ENCODE data around the gene CHD8.
A peak's percentile ranks its signal among the peaks of the same experiment; 100 is the strongest.
"Not testable (repeated sequence)": the region's sequence is repeated elsewhere in the genome, so short reads cannot be mapped to it uniquely, and the experiment has no call there.

Gene CHD8

DNA sequence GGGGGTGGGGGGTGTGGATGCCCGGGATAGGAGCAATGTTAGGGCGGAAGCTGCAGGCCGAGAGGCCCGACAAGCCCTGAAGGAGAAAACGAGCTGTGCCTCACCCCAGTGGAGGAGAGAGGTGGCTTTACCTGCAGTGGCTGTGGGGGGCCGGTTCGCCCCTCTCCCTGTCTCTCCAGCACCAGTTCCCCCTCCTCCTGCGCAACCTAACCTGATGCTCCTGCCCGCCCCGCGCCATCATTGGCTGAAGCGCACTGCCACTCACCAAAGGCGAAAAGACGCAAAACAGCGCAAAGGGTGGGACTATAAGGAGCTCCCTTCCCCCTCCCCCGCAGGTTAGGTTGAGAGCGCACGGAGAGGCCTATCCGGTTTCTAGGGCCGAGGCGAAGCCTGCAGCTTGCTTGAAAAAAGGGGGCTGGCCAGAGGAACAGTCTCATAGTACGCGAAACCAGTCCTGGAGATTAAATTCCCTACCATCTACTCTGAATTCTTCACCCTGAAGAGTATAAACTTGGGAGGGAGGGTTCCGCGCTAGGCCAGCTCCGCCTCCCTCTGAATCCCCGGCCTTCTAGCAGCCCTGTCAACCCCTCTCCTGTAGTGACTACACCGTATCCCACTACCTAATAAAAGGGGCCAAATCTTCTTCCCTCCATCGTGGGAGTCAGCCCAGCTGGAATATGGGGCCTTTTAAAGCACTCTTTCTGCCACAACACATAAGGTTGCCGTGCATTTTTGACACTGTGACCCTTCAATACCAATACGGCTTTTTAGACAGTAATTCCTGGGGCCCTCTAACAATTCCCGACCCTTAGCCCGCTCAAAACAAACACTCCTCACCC lies 18.6 kb downstream of the CHD8 start:
- peak; percentile 100 for DNase-seq

DNA sequence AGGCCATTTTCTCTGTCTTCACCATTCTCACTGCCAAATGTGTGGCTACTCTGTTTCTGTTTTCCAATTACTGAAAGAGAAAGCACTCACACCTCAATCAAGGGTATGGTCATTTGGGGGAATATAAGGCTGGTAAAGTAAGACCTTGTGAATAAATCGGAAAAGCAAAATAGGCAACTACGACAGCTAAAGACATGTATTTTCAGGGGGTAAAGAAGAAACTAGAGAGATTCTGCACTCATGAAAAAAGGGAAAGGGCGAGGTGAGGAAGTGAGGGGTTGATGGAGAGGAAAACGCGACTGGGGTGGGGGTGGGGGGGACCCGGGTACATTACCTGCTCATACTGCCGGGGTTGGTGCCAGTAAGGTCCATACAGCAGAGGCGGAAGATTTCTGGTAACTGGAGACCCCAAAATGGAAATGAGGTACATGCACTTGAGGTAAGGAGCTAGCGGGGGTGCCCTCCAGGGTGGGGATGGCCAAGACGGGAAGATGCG lies 19.3 kb downstream of the CHD8 start:
- peak in 1 of 2 experiments; percentile 11 for DNase-seq

DNA sequence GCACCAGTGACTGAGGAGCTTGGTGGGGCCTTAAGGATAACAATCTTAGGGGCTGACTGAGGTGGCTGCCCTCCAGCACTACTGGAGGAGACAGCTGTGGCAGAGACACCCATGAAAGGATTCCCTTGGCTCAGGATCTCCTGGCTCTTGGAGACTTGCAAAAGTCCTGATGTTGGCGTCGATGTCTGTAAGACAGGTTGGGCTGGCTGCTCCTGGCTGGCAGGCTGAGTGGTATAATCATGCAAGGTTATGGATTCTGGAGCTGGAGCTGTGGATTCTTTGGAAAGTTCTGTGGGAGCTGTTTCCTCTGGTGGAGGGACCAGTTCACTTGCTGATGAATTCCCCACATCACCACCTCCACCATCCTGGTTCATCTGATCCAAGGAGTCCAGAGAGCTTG lies 24.8 kb downstream of the CHD8 start:
- no peak for DNase-seq

DNA sequence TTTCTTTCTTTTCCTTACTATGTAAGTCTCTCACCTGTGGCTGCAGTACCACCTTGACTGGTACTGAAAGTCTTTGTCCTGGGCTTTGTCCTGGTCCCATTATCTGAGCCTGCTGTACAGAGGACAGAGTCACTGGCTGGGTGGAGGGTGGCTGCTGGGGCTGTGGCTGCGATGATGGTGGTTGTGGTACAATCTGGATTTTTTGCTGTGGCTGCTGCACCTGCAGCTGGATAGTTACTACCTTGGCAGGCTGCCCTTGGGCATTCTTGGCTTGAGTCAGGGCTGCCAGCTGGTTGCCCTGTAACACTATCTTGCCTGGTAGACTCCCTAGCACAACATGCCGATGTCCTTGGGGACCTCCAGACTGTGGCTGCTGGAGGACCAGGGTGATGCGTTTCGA lies 27.0 kb downstream of the CHD8 start:
- DNase-seq: peak in 1 of 2 experiments; percentile 39

DNA sequence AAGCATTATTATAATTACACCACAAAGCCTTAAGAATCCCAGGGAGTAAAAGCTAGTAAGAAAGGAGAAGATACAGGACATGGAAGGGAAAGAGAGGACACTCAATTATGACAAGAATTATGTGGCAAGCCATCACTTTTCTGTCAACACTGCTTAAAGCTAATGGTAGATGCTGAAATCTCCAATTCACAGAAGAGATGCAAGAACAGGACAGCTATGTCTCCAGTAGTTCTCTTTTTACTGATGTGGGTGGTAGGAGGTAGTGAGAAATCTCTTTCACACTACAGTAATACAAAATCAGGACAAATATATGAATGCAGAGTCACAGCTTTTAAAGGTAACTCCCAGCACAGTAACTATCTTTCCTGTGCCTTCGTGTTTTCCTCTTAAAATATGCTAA lies 29.2 kb downstream of the CHD8 start:
- DNase-seq: no peak

DNA sequence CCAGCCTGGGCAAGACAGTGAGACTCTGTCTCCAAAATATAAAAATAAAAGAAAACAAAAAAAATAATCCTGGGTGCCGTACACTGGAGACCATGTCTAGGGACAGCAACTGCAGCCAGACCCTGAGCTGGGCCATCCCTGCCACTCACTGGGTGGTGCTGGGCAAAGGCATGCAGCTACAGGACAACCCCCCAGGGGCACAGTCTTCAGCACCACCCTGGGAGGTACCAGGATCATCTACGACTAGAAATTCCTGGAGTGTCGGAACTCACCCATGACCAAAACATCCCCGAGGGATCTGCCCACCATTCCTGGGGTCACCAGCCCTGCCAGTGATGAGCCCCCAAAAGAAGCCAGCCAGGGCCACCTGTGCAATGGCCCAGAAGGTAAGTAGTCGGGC lies 36.4 kb downstream of the CHD8 start:
- DNase-seq: no peak

DNA sequence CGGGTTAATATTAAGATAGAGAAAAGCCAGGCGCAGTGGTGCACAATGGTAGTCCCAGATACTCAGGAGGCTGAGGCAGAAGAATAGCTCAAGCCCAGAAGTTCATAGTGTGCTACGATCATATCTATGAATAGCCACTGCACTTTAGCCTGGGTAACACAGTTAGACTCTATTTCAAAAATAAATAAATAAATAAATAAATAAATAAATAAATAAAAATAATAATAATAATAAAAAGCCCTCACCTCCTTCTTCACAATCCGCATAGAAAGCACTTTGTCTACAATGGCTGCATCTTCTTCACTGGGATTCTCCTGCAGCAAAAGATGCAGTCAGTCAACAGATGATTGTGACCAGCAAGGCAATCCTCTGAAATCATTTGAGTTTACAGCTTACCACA lies 40.6 kb downstream of the CHD8 start:
- DNase-seq: no peak

DNA sequence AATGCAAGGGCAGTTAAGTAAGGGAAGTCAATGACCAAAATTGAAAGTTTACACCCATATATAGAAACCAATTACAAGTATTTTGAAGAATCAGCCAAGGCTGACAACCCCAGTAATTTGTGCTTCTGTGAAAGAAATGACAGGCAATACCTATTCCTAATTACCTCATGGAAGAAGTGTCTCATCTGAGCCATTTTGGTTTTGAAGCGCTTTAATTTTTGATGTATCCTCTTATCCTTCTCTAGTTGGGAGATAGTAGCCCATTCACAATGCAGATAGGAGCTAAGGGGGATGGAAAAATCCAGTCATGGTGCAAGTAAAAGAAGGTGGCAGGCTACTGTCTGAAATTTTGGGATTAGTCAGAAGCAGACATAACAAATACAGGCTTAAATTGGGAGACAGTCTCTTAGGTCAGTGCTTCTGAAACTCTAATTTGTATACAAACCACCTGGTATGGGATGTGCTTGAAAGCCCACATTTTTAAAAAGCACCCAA lies 41.7 kb downstream of the CHD8 start:
- DNase-seq: no peak

DNA sequence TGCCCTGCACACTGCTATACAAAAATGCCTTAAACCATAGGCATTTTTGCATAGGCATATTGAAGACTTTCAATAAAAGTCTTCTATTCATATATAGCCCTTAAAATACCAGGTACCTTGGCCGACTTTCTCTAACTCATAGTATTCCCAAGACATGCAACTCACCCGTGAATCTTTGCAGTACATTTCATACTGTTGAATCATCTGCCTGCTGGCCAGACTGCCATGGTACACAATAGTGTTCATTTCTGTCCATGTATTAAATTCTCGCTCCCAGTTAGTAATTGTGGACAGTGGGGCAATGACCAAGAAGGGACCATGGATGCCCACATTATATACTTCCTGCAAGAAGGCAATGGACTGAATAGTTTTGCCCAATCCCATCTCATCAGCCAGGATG lies 47.8 kb downstream of the CHD8 start:
- no peak for DNase-seq

DNA sequence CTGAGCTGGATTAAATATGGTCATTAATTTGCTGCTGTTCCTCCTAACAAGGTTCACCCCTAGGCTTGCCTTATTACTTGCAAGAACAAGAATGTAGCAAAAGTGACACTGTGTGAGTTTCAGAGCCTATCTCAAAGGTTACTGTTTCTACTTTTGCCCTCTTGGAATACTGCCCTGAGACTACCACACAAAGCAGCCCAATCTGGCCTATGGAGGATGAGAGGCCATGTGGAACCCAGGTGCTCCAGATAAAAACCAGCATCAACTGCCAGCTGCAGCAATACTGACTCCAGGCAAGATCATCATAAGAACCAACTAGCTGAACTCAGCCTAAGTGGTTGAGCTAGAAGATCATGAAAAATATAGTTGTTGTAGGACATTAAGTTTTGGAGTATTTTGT lies 49.7 kb downstream of the CHD8 start:
- DNase-seq: no peak

DNA sequence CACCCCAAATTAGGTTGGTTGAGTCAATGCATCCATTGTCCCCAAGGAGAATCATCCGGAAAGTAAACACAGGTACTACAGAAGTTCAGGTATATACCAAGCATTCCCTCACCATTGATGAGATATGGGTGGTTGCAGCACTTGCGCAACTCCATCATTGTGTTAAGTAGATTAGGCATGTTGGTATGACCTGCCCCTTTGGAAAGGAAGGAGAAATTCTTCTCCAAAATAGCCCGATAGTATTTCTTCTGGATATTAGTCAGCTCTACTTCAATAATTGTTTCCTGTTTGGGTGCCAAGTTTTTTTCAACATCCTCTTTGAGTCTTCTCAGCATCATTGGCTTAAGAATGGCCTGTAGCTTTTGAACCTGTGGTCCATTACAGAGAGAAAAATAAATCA lies 50.8 kb downstream of the CHD8 start:
- DNase-seq: no peak

DNA sequence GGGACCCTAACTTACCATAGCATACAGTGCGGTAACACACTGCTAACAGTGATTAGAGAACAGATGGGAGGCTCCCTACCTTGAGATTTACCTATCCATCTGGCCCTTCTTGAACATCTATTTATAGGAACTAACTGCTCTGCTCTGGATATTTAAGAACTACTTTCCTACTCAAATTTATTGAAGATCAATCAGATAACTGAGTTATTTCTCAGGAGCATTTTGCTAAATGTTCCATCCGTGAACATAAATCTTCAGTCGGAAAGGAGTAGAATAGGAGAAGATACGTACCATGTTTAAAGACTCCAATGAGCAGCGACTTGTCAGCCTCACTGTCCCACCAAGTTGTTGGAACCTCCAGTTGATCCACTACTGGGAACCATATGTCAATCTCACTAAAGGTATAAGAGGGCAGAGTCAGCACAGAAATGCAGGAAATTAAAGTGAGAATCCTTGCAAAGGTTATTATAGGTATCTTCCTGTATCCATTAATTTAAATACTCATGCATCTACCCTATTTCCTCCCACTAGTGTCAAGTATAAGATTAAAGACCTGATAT lies 56.5 kb downstream of the CHD8 start:
- peak in 1 of 2 experiments; percentile 33 for DNase-seq

DNA sequence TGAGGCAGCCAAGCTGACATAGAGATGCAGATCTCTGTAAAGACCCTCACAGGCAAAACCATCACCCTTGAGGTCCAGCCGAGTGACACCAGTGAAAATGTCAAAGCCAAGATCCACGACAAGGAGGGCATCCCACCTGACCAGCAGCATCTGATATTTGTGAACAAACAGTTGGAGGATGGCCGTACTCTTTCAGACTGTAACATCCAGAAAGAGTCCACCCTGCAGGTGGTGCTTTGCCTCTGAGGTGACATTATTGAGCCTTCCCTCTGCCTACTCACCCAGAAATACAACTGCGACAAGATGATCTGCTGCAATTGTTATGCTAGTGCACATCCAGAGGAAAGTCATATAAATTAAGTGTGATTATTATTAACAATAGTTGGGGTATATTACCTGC lies 57.0 kb downstream of the CHD8 start:
- DNase-seq: no peak

DNA sequence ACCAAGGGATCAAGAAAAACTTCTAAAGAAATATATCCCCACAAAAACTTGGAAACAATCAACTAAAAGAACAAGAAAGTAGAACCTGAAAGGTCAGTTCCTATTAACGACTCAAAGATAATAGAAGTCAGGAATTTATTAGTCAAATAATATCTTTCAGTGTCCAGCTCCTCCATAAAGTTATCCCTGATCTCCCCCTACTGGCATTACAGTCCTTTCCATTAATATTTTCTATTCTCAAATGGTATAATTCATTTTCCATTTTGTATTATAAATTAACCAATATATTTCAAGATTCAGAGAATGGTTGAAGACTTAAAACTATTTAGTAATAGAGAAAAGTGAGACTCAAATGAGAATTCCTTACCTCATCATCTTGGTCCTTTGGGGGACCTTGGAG lies 60.5 kb downstream of the CHD8 start:
- no peak for DNase-seq

DNA sequence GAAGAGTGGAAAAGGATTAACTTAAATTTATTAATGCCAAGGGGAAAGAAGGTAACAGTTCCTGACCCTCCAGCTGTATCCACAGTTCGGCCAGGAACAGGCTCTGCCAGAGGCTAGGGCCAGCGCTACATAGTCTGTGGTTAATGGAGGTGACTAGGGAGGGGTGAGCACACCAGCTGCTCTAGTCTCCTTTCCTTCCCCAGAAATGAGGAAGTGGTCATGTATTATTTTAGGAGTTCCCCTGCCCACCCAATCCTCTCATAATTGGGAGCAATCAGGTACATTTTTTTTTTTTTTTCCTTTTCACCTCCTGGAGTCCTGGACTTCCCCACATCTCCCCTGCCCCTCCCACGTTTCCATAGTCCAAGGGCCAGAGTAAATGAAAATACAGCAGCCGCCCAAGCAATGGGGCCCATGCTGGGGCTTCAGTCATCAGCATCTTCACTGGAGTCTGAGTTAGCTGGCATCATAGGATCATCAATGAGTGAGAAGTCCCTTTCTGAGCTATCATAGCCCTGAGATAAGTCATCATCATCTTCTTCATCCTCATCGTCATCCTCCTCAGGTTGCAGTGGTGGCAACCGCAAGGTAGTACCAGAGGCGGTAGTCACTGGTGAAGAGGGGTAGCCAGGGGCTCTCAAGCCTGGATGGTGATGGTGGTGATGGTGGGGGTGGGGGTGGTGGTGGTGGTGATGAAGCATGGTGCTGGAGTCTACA lies 70.6 kb downstream of the CHD8 start:
- peak in 1 of 2 experiments; percentile 29 for DNase-seq

DNA sequence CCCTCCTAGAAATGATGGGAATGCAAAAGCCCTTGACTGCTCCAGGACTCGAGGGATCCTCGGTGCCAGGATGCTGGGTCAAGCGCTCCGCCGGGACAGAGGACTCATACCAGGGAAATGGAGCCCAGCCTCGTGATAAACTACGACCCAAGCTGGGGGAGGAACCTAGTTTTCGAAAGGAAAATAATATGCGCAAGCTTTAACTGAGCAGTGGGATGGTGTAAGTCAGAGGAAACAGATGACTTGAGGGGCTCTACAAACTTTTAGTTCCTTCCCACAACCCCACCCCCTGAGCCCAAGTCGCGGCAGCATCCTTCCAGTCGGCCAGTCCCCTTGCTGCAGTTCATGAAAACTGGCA lies 71.5 kb downstream of the CHD8 start:
- peak in 1 of 2 experiments; percentile 62 for DNase-seq

DNA sequence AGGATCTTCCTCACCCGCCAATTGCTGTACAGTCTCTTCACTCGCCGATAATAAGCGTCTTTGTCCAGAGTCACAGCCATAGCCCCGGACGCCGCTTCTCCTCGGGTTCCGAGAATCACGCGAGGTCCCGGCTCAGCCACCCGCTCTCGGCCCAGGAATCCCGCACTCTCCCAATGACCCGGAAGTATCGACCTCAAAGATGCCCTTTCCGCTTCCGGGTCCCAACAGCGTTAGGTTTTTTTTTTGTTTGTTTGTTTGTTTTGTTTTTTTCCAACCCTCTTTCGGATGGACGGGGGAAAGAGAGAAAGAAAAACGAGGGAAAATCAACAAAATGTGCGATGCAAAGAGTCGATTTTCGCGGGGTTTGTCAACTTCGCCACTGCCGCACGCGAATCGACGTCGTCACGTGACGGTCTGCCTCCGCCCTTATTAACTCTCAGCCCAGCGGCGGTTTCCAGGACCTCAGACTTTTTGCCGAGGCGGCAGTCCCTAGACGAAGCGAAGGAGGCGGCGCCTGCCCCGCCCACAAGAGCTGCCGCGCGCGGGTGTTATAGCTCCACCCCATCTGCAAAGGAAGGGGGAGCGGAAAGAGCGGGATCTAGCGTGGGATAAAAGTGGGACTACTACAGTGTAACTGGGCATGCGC lies 72.0 kb downstream of the CHD8 start, which contains the start of gene SUPT16H:
TSS of gene SUPT16H (minus strand) at position 172 of the 646 bp plus-strand sequence. CDS start at position 80, 92 bp downstream.
- peak; percentile 100 for DNase-seq

DNA sequence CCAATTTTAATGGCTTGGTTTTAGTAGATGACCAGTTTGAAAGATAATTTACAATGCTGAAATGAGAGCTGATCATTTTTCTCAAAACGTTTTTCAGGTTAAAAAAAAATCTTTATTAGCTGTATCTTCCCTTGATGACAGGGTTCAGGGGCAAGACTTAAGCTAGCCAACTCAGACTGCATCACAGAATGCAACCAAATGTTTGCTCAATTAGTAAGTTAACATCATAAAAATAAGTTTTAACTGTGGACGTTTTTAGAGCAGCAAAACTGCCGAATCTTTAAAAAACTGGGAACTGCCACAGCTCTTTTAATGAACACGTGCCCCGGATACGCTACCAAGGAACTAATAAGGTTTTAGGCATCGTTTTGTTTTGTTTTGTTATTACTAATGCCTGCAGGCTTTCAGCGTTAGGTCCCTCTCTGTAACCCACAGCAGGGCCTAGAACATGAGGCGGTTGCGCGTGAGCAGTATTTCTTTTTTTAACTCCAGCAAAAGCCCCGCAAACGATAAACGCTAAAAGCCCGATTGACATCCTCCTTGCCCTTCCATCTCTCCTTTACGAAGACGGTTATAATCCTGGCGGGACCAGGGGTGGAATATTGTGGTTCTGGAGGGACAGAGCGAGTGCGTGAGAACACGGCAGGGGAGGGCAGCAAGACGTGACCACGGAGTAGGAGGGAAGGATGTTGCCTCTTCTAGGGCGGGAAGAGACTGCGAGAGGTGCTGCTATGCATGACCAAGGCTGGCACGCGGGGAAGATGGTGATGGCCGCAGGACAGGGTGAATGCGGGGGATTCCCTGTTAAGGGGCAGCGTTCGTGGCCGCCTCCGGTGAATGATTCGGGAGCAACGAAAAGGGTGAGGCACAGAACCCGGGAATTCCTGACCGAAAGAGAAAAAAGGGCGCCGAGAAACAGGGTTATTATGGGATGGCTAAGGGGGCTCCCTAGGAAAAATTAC lies 72.8 kb downstream of the CHD8 start:
- peak; percentile 66 to 67 for DNase-seq

DNA sequence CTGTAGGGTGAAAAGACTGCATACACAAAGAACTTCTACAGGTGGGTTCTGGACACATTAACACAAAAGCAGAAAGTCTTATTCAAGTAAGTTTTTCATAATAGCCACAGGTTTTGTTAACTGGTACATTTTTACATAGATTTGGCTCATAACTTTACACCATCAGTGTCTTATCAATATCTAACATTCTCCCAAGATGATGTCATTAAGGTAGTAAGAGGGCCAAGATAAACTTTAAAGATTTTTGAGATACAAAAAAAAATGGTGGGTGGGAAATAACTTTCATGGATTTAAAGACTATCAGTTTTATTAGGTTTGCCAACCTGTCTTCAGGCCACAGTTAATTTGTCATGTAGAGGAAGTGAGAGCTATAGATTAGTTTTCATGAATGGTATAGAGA lies 73.8 kb downstream of the CHD8 start:
- DNase-seq: no peak

DNA sequence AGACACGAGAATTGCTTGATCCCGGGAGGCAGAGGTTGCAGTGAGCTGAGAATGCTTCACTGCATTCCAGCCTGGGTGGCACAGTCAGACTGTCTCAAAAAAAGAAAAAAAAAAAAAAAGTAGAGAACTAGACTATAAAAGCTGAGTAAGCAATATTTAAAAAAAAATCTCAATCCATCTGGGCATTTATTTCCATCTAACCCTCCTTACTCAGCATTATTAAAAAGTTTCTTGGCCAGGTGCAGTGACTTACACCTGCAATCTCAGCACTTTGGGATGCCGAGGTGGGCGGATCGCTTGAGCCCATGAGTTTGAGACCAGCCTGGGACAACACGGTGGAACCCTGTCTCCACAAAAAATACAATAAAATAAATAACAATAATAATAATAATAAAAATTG lies 76.6 kb downstream of the CHD8 start:
- DNase-seq: no peak

DNA sequence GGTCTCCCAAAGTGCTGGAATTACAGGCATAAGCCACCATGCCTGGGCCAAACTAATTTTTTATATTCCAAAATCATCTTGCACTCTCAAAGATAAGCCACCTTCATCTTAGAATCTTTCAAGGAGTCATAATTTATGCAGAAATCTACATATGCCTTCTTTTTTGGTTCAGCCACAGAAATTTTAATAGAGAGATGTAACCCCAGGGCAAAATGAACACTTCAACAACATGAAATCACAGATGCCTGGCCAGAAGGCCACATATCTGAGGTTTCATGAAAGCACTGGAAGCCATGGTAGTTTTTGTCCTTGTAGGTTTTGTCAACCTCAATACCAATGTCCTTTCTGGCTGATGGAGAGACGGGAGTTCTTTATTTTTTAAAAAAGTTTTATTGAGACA lies 81.9 kb downstream of the CHD8 start:
- no peak for DNase-seq

DNA sequence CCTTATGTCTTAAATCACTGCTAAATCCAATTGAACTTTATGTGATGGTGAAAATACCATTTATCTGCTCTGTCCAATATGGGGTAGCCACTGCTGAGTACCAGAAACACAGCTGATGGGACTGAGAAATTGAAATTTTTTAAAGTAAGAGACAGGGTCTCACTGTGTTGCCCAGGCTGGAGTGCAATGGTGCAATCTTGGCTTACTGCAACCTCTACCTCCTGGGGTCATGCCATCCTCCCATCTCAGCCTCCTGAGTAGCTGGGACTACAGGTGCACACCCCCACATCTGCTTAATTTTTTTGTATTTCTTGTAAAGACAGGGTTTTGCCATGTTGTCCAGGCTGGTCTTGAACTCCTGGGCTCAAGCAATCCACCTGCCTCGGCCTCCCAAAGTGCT lies 83.1 kb downstream of the CHD8 start:
- DNase-seq: not testable (repeated sequence)
